AML-193 (cell line): ENCODE data around the gene CENPV.

ENCODE experiments used
- DNase-seq, 2 experiments: peaks; one replicate each; lab custom pipeline; 2025; lab: John Stamatoyannopoulos, UW

CENPV gene

GRCh38 chr17:16361874-16362273 is 8.6 kb upstream of the CENPV start:
- DNase-seq = no peak

DNA sequence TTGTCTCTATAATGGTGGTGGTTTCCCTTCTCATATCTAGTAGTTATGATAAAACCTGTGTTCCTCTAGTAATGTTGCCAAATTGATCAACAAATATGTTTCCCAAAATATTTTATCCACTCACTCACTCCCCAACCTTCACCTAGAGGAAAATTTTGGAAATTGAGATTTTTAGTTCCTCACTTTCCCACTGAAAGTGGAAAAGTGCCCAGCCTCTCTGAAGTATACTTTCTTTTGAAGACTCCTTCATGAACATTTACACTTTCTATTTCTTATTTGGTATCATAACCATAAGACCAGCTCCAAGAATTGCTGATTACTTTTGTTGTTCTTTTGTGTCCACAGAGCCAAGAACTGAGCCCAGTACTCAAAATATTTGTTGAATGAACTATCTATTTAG is 5.1 kb upstream of the CENPV start:
- no peak for DNase-seq

- no peak for DNase-seq
Observed at GRCh38 chr17:16354585-16354984, 1.3 kb upstream of the CENPV start.

GRCh38 chr17:16352667-16353316 is 477 bp downstream of the CENPV start:
- no peak for DNase-seq

- no peak for DNase-seq
Observed at GRCh38 chr17:16352303-16352666, 984 bp downstream of the CENPV start.

DNA sequence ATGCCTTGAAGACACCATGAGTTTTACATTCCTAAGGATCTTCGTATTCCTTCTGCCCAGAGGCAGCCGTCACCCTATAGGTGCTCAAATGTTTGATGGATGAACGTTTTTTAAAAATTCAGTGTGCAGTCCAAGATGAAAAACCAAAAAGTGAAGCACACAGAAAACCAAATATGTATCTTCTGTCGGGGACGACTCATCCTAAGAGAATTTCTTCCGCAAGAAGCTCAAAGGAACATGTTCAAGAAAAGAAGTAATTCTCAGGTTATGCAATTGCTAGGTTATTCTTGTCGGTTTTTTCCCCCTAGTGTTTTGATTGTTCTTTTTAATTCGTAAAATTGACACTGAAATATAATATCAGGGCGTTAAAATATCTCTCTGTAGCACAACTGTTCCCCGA is 1.4 kb downstream of the CENPV start:
- no peak for DNase-seq

DNA sequence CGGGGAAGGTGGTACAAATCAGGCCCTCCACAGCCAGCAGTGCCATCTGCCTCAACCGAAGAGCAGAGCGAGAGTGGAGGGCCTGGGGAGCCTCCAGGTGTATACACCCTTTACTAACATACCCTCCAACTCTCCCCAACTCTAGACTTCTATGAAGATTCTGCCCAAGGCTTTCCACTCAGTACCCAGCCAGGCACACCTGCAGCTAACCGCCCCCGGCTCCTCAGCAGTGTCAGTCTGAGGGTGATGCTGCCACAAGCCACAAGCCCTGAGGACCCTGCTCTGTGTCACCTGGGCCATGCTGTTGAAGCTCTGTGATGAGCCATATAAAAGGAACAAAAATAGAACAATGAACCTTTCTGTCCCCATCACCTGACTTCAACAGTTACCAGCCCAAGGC is 3.8 kb downstream of the CENPV start:
- DNase-seq = no peak

GRCh38 chr17:16348586-16348985 is 4.7 kb downstream of the CENPV start:
- no peak for DNase-seq

DNA sequence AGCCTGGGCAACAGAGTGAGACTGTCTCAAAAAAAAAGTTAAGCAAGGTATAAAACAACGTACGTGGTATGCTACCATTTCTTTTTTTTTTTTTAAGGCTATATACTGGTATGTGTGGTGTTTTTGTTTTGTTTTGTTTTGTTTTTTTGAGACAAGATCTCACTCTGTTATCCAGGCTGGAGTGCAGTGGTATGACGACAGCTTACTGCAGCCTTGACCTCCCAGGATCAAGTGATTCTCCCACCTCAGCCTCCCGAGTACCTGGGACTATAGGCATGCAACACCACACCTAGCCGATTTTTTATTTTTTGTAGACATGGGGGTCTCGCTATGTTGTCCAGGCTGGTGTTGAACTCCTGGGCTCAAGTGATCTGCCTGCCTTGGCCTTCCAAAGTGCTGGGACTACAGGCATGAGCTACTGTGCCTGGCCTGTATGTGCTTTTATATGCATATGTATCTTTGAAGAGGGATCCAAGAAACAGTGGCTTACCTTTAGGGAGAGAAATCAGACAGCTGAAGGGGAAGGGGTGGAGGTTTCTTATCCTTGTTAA is 6.5 kb downstream of the CENPV start:
- no peak for DNase-seq

DNA sequence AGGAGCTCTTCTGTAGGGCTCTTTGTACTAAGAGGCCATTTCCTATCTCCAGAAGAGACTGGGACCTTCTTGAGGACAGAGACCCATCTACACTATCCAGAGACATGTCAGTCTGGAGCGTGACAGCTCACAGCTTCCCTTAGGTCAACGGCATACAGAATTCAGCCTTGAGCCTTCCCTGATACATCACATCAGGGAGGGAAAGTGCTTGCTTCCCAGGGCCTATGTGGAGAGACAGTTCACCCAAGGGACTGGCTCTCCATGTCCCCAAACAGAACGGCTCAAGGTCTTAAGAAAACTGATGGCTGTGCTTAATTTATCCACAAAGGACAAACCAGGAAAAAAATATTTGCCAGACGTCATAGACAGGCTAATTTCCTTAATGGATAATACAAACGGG is 7.7 kb downstream of the CENPV start:
- no peak for DNase-seq

- no peak for DNase-seq
Observed at GRCh38 chr17:16343569-16343968, 9.7 kb downstream of the CENPV start.

- DNase-seq = no peak
Observed at GRCh38 chr17:16342979-16343378, 10.3 kb downstream of the CENPV start.

DNA sequence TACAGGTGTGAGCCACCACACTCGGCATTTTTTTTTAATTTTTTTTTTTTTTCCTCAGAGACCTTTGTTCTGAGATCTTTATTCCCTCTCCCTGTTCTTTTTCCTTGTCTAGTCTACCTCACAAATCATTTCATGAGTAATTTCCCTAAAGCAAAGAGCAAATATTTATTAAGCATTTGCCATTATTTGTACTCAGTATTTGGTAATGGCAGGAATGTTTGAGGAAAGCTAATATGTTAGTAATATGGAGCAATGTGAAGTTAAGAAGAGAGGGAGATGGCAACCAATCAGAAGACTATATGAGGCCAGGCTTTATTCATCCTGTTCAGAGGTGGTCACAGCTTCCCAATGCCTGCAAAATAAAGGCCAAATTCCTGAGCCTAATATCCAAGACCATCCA is 13.3 kb downstream of the CENPV start:
- DNase-seq = no peak

- DNase-seq = no peak
Observed at GRCh38 chr17:16339402-16339801, 13.9 kb downstream of the CENPV start.

- no peak for DNase-seq
Observed at GRCh38 chr17:16338391-16338790, 14.9 kb downstream of the CENPV start.

DNA sequence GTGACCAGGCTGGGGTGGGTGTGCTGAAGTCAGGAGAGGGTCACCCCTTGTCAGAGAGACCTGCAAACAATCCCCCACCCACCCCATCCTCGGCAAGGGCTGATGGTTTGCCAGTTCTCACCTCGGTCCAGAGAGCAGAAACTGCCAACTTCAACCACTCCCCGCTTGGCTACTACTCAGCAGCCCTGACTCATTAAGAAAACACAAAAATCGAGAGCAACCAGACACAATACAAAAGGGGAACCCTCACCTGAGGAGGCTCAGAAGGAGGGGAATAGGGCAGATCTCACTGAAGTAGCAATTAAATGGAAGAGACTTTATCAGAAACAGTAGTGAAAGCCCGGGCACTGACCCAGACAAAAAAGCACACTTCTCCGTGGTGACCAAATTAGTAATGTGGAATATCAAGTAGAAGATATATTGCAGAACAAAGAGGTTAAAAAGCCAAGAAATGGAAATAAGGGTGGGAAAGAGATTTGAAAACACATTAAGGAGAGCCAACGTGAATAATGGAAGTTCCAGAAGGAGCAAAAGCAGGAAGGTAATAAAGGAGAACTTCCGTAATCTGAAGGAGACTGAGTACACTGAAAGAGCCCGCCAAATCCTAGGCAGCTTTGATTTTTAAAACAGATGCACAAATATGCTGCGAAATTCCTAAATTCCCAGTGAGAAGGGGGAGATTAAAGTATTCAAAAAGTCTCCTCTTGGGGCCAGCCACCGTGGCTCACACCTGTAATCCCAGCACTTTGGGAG is 23.6 kb downstream of the CENPV start:
- DNase-seq = no peak

- no peak for DNase-seq
Observed at GRCh38 chr17:16328997-16329396, 24.3 kb downstream of the CENPV start.

DNA sequence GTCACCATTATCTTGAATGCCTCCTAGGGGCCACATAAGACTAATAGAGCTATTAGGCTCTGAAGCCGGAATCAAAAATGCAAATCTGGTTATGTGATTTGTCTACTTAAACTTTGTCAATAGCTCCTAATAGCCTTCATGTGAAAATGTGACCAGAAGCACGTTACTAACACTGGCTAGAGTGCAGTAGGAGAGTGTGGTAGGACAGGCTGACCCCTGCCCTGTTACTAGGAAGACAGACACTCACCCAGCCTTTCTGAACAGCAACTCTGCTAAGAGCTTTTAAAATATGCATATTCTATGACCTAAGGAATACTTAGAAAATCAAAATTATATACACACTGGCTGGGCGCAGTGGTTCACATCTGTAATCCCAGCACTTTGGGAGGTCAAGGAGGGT is 26.3 kb downstream of the CENPV start:
- no peak for DNase-seq

DNA sequence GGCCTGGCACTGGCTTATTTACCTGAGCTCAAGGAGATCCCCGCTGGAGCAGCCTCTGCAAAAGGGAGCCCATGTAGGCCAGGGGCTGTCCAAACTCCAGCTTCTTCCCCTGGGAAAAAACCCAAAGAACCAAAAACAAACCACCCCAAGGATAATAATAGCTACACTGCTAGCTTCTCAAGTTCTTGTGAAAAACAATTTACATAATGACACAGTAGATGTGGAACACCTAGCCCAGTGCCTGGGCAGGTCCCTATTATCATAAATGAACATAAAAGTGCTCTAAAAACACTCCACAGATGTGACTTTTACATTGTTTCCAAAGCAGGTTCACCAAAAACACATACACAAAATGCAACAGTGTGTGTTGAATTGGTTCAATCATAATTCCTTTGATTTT is 27.3 kb downstream of the CENPV start:
- DNase-seq = no peak

GRCh38 chr17:16322636-16323035 is 30.6 kb downstream of the CENPV start:
- no peak for DNase-seq

DNA sequence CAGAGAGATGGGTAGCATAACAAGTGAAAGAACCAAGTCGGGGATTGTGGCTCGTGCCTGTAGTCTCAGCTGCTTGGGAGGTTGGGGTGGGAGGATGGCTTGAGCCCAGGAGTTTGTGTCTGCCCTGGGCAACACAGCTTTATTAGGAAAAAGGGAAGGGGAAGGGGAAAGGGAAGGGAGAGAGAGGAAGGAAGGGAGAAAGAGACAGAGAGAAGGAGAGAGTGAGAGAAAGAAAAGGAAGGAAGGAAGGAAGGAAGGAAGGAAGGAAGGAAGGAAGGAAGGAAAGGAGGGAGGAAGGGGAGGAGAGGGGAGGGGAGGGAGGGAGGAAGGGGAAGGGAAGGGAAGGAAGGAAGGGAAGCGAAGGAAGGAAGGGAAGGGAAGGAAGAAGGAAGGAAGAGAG is 33.3 kb downstream of the CENPV start:
- no peak for DNase-seq

DNA sequence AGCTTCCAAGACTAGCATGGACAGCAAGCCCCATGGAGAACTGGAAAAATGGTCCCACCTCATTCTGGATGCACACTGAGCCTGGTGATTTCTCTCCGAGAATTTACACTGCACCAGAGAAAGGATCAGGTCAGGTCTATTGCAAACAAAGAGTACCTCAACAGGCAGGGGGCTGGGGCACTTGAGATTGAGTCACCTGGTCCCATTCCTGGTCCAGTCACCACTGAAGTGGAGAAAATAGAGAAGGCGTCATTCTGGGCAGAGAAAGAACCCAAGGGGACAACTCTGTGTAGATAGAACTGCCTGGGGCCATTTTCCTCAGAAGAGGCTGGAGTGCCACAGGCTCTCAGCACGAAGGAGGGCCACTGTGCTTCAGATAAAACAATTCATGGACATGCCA is 38.4 kb downstream of the CENPV start:
- DNase-seq = no peak

GRCh38 chr17:16314189-16314588 is 39.1 kb downstream of the CENPV start:
- DNase-seq = no peak
